ENCODE results near the gene ARV1.
"Not testable (repeated sequence)": the region's sequence is repeated elsewhere in the genome, so short reads cannot be mapped to it uniquely, and the experiment has no call there.

- not testable (repeated sequence) for TF ChIP-seq REST (IDR thresholded peaks at IDR 0.05; ENCODE audit: low read depth); CTCF (IDR thresholded peaks at IDR 0.05 in 2 of 3, conservative IDR thresholded peaks at IDR 0.05 in 1 of 3; ENCODE audit: borderline replicate concordance in 1 of 3, insufficient read depth in 1 of 3, low read depth in 2 of 3, low read length in 2 of 3); YY1 (IDR thresholded peaks at IDR 0.05; ENCODE audit: extremely low read depth, insufficient replicate concordance, low read depth, low read length); MAX (IDR thresholded peaks at IDR 0.05); EZH2 (IDR thresholded peaks at IDR 0.05)
Measured at GRCh38 chr1:231022543-231022942, 43.6 kb downstream of the ARV1 start.

All from HCT116 (cell line).